NB4 (cell line): Measurements from ENCODE around the gene ACAA2.

Source experiments
- DNase-seq: peaks from one replicate; pipeline ENCODE4 v3.0.0; 2010; ENCODE audit warnings: low read depth
- H3K4me3 ChIP-seq: one replicate; pipeline ENCODE4 v1.5.1; 2011; ENCODE audit warnings: mild to moderate bottlenecking, low read depth, low read length, moderate library complexity
- MYC ChIP-seq: IDR thresholded peaks from 2 replicates; pipeline ENCODE4 v1.6.1; 2011; ENCODE audit warnings: low read depth, low read length
- POLR2A ChIP-seq: IDR thresholded peaks from 2 replicates; pipeline ENCODE4 v1.6.1; 2011; ENCODE audit warnings: mild to moderate bottlenecking; ENCODE audit not compliant: insufficient read length; ENCODE audit errors: extremely low read depth
- TF ChIP-seq, protein P1 (sequence below): IDR thresholded peaks from one replicate; pipeline ENCODE4 v1.5.1; 2012; ENCODE audit warnings: low read depth, low read length
- TF ChIP-seq, protein P2 (sequence below): IDR thresholded peaks from 2 replicates; pipeline ENCODE4 v1.6.1; 2011; ENCODE audit warnings: low read depth, low read length

Gene ACAA2

DNA sequence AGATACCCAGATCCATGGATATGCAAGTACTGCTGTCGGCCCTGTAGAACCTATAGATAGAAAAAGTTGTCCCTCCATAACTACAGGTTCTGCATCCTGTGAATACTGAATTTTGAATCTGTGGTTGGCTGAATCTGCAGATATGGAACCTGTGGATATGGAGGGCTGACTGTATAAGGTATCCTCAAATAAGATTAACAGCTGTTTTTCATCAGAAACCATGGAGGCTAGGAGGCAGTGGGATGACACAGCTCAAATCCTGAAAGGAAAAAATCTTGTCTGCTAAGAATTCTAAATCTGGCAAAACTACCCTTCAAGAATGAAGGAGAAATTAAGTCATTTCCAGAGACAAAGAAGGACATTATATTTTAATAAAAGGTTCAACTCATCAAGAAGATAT is 14.7 kb upstream of the ACAA2 start:
- DNase-seq = no peak
- no peak for TF ChIP-seq POLR2A
- TF ChIP-seq, protein P1, sequence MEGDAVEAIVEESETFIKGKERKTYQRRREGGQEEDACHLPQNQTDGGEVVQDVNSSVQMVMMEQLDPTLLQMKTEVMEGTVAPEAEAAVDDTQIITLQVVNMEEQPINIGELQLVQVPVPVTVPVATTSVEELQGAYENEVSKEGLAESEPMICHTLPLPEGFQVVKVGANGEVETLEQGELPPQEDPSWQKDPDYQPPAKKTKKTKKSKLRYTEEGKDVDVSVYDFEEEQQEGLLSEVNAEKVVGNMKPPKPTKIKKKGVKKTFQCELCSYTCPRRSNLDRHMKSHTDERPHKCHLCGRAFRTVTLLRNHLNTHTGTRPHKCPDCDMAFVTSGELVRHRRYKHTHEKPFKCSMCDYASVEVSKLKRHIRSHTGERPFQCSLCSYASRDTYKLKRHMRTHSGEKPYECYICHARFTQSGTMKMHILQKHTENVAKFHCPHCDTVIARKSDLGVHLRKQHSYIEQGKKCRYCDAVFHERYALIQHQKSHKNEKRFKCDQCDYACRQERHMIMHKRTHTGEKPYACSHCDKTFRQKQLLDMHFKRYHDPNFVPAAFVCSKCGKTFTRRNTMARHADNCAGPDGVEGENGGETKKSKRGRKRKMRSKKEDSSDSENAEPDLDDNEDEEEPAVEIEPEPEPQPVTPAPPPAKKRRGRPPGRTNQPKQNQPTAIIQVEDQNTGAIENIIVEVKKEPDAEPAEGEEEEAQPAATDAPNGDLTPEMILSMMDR = no peak
- TF ChIP-seq, protein P2, sequence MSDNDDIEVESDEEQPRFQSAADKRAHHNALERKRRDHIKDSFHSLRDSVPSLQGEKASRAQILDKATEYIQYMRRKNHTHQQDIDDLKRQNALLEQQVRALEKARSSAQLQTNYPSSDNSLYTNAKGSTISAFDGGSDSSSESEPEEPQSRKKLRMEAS = no peak
- no peak for TF ChIP-seq MYC
- no peak overlapping the region for H3K4me3 ChIP-seq

DNA sequence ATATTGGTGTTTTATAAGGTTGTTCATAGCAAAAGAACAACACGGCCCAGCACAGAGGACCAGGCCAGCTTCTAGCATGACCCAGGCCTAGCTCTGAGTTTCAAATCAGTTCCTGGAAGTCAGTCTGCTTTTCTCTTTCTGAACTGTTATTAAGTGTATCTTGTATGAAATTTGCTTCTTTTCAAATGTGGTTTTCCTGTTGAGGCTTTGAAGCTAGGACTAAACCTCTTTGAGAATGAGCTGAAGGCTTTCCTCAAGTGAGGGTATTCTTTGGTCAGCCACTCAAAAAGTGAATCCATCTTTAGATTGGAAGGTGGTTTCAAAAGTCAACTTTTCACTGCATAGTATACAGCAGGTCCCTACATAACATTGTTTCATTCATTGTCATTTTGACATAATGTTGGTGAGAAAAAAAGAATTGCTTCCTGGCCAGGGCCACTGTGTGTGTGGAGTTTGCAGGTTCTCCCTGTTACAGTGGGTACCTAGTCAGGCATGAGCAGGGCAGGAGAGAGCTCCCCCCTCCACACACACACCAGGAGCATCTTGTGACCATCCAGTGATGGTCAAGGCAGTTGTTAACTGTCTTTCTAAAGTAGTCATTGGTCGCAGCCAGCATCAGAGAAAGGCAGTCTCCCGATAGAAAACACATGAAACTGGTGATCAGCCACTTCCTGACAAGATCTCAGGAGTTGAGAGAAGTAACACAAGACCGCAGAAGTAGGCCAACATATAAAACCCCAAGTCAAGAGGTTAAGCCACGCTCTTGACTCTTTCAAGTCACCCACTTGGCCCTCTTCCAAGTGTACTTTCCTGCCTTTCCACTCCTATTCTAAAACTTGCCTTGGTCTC is 6.7 kb upstream of the ACAA2 start:
- TF ChIP-seq, protein P2 = no peak
- no peak for TF ChIP-seq POLR2A
- TF ChIP-seq MYC = no peak
- TF ChIP-seq, protein P1 = no peak
- no peak overlapping the region for H3K4me3 ChIP-seq
- DNase-seq = peak; percentile 23

DNA sequence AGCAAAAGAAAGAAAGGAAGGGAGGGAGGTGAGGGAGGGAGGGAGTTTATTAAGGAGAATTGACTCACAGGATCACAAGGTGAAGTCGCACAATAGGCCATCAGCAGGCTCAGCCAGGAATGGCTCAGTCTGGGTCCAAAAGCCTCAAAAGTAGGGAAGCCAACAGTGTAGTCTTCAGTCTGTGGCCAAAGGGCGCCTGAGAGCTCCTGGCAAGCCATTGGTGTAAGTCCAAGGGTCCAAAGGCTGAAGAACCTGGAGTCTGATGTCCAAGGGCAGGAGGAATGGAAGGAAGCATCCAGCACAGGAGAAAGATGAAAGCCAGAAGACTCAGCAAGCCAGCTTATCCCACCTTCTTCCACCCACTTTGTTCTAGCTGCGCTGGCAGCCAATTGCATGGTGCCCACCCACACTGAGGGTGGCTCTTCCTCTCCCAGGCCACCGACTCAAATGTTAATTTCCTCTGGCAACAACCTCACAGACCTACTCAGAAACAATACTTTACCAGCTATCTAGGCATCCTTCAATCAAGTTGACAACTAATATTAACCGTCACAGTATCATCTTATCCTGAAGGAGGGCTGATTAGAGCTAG is 5.8 kb upstream of the ACAA2 start:
- no peak for DNase-seq
- H3K4me3 ChIP-seq = no peak overlapping the region
- TF ChIP-seq, protein P1 = no peak
- TF ChIP-seq MYC (no peak), POLR2A (no peak)
- TF ChIP-seq, protein P2 = no peak

DNA sequence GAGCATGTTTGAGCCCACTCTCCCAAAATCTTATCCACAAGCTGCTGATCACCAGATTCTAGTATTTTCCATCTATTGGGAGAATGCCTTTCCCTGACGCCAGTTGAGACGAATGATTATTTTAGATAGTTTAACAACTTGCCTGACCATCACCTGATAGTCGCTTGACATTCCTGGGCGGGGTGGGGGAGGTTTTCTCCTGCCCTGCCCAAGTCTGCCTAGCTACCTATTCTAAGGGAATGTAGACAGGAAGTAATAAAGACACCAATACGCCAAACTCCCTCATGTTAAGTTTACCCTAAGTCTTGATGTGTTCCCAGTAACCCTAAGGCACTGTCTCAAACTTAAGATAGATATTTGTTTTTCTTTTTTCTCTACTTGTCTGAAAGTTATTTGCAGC is 4.6 kb upstream of the ACAA2 start:
- TF ChIP-seq, protein P1 = no peak
- TF ChIP-seq, protein P2 = no peak
- TF ChIP-seq MYC (no peak), POLR2A (no peak)
- DNase-seq = no peak

DNA sequence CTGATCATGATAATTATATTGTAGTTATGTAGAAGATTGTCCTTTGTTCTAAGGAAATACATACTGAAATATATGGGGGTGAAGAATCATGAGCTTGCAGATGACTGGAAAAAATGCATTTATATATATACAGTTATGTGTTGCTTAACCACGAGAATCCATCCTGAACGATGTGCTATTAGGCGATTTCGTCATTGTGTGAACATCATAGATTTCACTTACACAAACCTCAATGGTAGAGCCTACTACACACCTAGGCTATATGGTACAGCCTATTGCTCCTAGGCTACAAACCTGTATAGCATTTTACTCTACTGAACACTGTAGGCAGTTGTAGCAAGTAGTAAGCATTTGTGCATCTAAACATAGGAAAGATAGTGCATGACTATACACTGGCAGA is 2.6 kb upstream of the ACAA2 start:
- H3K4me3 ChIP-seq = no peak overlapping the region
- DNase-seq = no peak
- no peak for TF ChIP-seq MYC
- TF ChIP-seq, protein P1 = no peak
- no peak for TF ChIP-seq POLR2A
- TF ChIP-seq, protein P2 = no peak

More for the DNA sequence above, 4.6 kb upstream of the ACAA2 start:
- no peak overlapping the region for H3K4me3 ChIP-seq
